Upper lobe of left lung (tissue), 6 donors: Measurements from ENCODE around the gene ZNF527. TPM values are rescaled to one million over a fixed set of nuclear protein-coding genes. Genes with fewer than 3 reads are reported as not detected.

Source experiments
- total RNA-seq, 6 donors: library from RNA; depleted of rRNA in 4 of 6; stranded (reverse); fragments of >200 nt in 4 of 6; gene quantifications; one replicate each; pipeline versions ENCODE4 v1.1.0 to v1.2.1, GENCODE V29; 2016 to 2021
- donor health status: DM: no; HTN: no; CAD: no; lungs with moderate emphysema.
- donor health status: DM: no; HTN: yes; CAD: no; lungs with severe emphysema.

Gene ZNF527
- total RNA-seq, 6 donors from 2014 or later: 2.1 to 8.9 (median 3.5) TPM

Other genes with a start within 250 kb of the ZNF527 start
- gene ZNF585A, start 198.4 kb upstream of the ZNF527 start, total RNA-seq: 10 to 100 TPM in 1 of 6 donors, 1 to 10 TPM in 5; 2.8 to 10.9 (median 6.8) TPM
- gene ZNF585B, start 160.6 kb upstream of the ZNF527 start, total RNA-seq: 10 to 100 TPM in 5 of 6 donors, 1 to 10 TPM in 1; 7.4 to 43.0 (median 12.2) TPM
- gene ZNF383, start 152.9 kb upstream of the ZNF527 start, total RNA-seq: 1 to 10 TPM; 4.6 to 9.6 (median 8.0) TPM
- gene ZNF569, start 96.3 kb downstream of the ZNF527 start, total RNA-seq: 1 to 10 TPM; 1.0 to 4.8 (median 2.9) TPM
- gene ZNF570, start 98.3 kb downstream of the ZNF527 start, total RNA-seq: 1 to 10 TPM; 1.8 to 9.5 (median 5.4) TPM
- 1 to 10 TPM; 1.4 to 7.3 (median 3.0) TPM for gene ZNF793, start 135.8 kb downstream of the ZNF527 start, total RNA-seq
- gene ZNF571, start 223.7 kb downstream of the ZNF527 start, total RNA-seq: 10 to 100 TPM in 1 of 6 donors, 1 to 10 TPM in 4, under 1 TPM in 1; 0.89 to 14.6 (median 3.3) TPM
- 1 to 10 TPM; 1.7 to 5.3 (median 4.0) TPM for gene ZNF540, start 223.8 kb downstream of the ZNF527 start, total RNA-seq